ENCODE measurements around the gene TAF6.
A peak's percentile ranks its signal among the peaks of the same experiment; 100 is the strongest.

GRCh38 chr7:100126931-100127865 lies 8.0 kb upstream of the TAF6 start, which contains the start of gene MBLAC1:
- peak; percentile 84 for TF ChIP-seq POLR2AphosphoS5 (IDR thresholded peaks at IDR 0.05; ENCODE audit: low read depth)
- no peak for TF ChIP-seq CTCF (IDR thresholded peaks at IDR 0.05; ENCODE audit: insufficient read depth, low read length)
- TF ChIP-seq, protein P1, sequence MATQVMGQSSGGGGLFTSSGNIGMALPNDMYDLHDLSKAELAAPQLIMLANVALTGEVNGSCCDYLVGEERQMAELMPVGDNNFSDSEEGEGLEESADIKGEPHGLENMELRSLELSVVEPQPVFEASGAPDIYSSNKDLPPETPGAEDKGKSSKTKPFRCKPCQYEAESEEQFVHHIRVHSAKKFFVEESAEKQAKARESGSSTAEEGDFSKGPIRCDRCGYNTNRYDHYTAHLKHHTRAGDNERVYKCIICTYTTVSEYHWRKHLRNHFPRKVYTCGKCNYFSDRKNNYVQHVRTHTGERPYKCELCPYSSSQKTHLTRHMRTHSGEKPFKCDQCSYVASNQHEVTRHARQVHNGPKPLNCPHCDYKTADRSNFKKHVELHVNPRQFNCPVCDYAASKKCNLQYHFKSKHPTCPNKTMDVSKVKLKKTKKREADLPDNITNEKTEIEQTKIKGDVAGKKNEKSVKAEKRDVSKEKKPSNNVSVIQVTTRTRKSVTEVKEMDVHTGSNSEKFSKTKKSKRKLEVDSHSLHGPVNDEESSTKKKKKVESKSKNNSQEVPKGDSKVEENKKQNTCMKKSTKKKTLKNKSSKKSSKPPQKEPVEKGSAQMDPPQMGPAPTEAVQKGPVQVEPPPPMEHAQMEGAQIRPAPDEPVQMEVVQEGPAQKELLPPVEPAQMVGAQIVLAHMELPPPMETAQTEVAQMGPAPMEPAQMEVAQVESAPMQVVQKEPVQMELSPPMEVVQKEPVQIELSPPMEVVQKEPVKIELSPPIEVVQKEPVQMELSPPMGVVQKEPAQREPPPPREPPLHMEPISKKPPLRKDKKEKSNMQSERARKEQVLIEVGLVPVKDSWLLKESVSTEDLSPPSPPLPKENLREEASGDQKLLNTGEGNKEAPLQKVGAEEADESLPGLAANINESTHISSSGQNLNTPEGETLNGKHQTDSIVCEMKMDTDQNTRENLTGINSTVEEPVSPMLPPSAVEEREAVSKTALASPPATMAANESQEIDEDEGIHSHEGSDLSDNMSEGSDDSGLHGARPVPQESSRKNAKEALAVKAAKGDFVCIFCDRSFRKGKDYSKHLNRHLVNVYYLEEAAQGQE (IDR thresholded peaks at IDR 0.05; ENCODE audit: insufficient replicate concordance, low read depth) = peak; percentile 66
- no peak for TF ChIP-seq SPI1 (IDR thresholded peaks at IDR 0.05; ENCODE audit: borderline replicate concordance, low read depth)

Data from HL-60 (cell line).